Liver (tissue), 9 donors: ENCODE data around the gene PDGFD. TPM values are rescaled to one million over a fixed set of nuclear protein-coding genes. Genes with fewer than 3 reads are reported as not detected.

Source experiments
- DNase-seq: peaks from one replicate; pipeline ENCODE4 v3.0.0-alpha.2; 2017; ENCODE audit warnings: low spot score
- H3K27ac ChIP-seq, 2 donors: one replicate each; pipeline ENCODE4 v1.7.0; 2013; ENCODE audit warnings: inconsistent platforms in 2 of 2, low read length in 2 of 2, control low read depth in 1 of 2, low read depth in 1 of 2, mild to moderate bottlenecking in 1 of 2
- H3K27me3 ChIP-seq, 4 donors: one replicate each; pipeline versions ENCODE4 v1.6.1 to v1.7.0; 2013; ENCODE audit warnings: low read length in 3 of 4, inconsistent platforms in 1 of 4, mild to moderate bottlenecking in 1 of 4, moderate library complexity in 1 of 4; ENCODE audit not compliant: control insufficient read depth in 4 of 4, insufficient read depth in 4 of 4
- H3K36me3 ChIP-seq, 4 donors: one replicate each; pipeline versions ENCODE4 v1.6.1 to v1.7.0; 2013; ENCODE audit warnings: low read length in 3 of 4, mild to moderate bottlenecking in 3 of 4, low read depth in 1 of 4, moderate library complexity in 1 of 4; ENCODE audit not compliant: control insufficient read depth in 4 of 4, insufficient read depth in 3 of 4
- H3K4me1 ChIP-seq, 4 donors: one replicate each; pipeline versions ENCODE4 v1.6.1 to v1.7.0; 2013; ENCODE audit warnings: low read length in 3 of 4, mild to moderate bottlenecking in 3 of 4, moderate library complexity in 1 of 4; ENCODE audit not compliant: control insufficient read depth in 4 of 4, insufficient read depth in 4 of 4
- H3K4me3 ChIP-seq, 3 donors: one replicate each; pipeline versions ENCODE4 v1.6.1 to v1.7.0; 2013; ENCODE audit warnings: low read length in 3 of 3, control low read depth in 1 of 3, low read depth in 1 of 3, mild to moderate bottlenecking in 1 of 3
- H3K9ac ChIP-seq, 2 donors: one replicate each; pipeline ENCODE4 v1.7.0; 2013; ENCODE audit warnings: low read length in 2 of 2, mild to moderate bottlenecking in 2 of 2, moderate library complexity in 2 of 2, control low read depth in 1 of 2, low read depth in 1 of 2
- H3K9me3 ChIP-seq, 4 donors: one replicate each; pipeline versions ENCODE4 v1.6.1 to v1.7.0; 2013; ENCODE audit warnings: low read length in 3 of 4; ENCODE audit not compliant: control insufficient read depth in 4 of 4
- FOXA2 ChIP-seq: IDR thresholded peaks from 2 replicates; pipeline ENCODE4 v1.6.1; 2016; ENCODE audit warnings: antibody characterized with exemption
- GABPA ChIP-seq, 2 donors: IDR thresholded peaks in 1 of 2; conservative IDR thresholded peaks in 1 of 2; 2 replicates each; pipeline ENCODE4 v1.6.1; 2016; ENCODE audit warnings: antibody characterized with exemption in 2 of 2, mild to moderate bottlenecking in 1 of 2, moderate library complexity in 1 of 2
- HNF4G ChIP-seq: IDR thresholded peaks from 2 replicates; pipeline ENCODE4 v1.6.1; 2016; ENCODE audit warnings: antibody characterized with exemption
- JUND ChIP-seq, 2 donors: IDR thresholded peaks; 2 replicates each; pipeline ENCODE4 v1.6.1; 2016; ENCODE audit warnings: antibody characterized with exemption in 2 of 2
- NR2F2 ChIP-seq: IDR thresholded peaks from 2 replicates; pipeline ENCODE4 v1.6.1; 2016; ENCODE audit warnings: antibody characterized with exemption
- RAD21 ChIP-seq, 2 donors: IDR thresholded peaks; 2 replicates each; pipeline ENCODE4 v1.6.1; 2016; ENCODE audit warnings: antibody characterized with exemption in 2 of 2, mild to moderate bottlenecking in 2 of 2
- RXRA ChIP-seq, 2 donors: IDR thresholded peaks; 2 replicates each; pipeline ENCODE4 v1.6.1; 2017 to 2018; ENCODE audit warnings: antibody characterized with exemption in 2 of 2, mild to moderate bottlenecking in 1 of 2
- SP1 ChIP-seq: IDR thresholded peaks from 2 replicates; pipeline ENCODE4 v1.6.1; 2018; ENCODE audit warnings: antibody characterized with exemption, mild to moderate bottlenecking
- TAF1 ChIP-seq: conservative IDR thresholded peaks from 2 replicates; pipeline ENCODE4 v1.6.1; 2016; ENCODE audit warnings: antibody characterized with exemption, mild to moderate bottlenecking
- YY1 ChIP-seq: IDR thresholded peaks from 2 replicates; pipeline ENCODE4 v1.6.1; 2016; ENCODE audit warnings: antibody characterized with exemption, mild to moderate bottlenecking
- WGBS: extraction: QIAGEN DNeasy Blood & Tissue Kit; methylation state at CpG from one replicate; pipeline ENCODE4 v1.1.7; 2013; 5-methylcytosine and 5-hydroxymethylcytosine counted together
- polyA plus RNA-seq, 2 donors: library from polyadenylated mRNA; stranded (reverse) in 1 of 2; unstranded in 1 of 2; fragments of 200-250 nt in 1 of 2; fragments of >200 nt in 1 of 2; fragmentation: Nextera tagmentation in 1 of 2; extraction: Ambion mirVana in 1 of 2; gene quantifications; one replicate each; pipeline versions ENCODE4 v1.2.1 to v1.2.3, GENCODE V29; 2013 to 2015
- total RNA-seq, 2 donors: library from RNA; depleted of rRNA; stranded (reverse); fragments of >200 nt; gene quantifications; one replicate each; pipeline ENCODE4 v1.2.3, GENCODE V29; 2014
- TF ChIP-seq, protein P1 (sequence below): IDR thresholded peaks from 2 replicates; pipeline ENCODE4 v1.6.1; 2016; ENCODE audit warnings: antibody characterized with exemption
- TF ChIP-seq, protein P2 (sequence below): IDR thresholded peaks from 2 replicates; pipeline ENCODE4 v1.6.1; 2016; ENCODE audit warnings: antibody characterized with exemption
- TF ChIP-seq, protein P3 (sequence below): IDR thresholded peaks from 2 replicates; pipeline ENCODE4 v1.6.1; 2016; ENCODE audit warnings: antibody characterized with exemption, mild to moderate bottlenecking
- TF ChIP-seq, protein P4 (sequence below): IDR thresholded peaks from 2 replicates; pipeline ENCODE4 v1.6.1; 2016; ENCODE audit warnings: antibody characterized with exemption
- TF ChIP-seq, protein P5 (sequence below): fragments of 150-350 bp; IDR thresholded peaks from 2 replicates; pipeline ENCODE4 v1.5.1; 2017; ENCODE audit warnings: improper control_type of control experiment, low read depth, low read length; ENCODE audit not compliant: missing input control
- donor health status: healthy.
- donor health status: healthy.
- donor health status: healthy.
- donor health status: healthy.
- donor health status: healthy.

PDGFD gene
- total and polyA plus RNA-seq, 4 donors = 1.0 to 3.3 (median 2.1) TPM

DNA sequence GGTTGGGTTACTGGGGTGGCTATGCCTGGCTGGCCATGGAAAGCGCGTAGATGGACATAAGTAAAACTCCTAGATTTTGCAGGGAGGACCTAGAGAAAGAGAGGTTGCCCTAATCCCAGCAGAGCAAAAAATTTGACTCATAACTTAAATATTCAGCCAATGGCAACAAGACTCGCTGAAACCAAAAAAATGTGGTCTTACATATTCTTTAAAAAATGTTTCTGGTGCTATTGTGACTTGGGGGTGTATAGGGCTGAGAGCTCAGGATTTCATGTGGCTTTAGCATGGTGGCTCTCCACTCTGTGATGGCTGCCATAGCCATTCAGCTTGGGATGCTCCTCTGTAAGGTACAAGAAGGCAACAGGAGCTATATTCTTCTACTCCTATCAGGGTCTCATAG lies 27.2 kb upstream of the PDGFD start:
- Histone ChIP-seq H3K36me3 (no peaks in the 10 kb centered on the region), H3K4me3 (no peak overlapping the region), H3K9ac (no peak overlapping the region), H3K27me3 (no peaks in the 10 kb centered on the region), H3K4me1 (no peaks in the 10 kb centered on the region), H3K27ac (no peak overlapping the region), H3K9me3 (no peaks in the 10 kb centered on the region)
- no peak for DNase-seq
- TF ChIP-seq FOXA2 (no peak), YY1 (no peak), SP1 (no peak), RXRA (IDR thresholded peaks at IDR 0.05) (no peak), HNF4G (no peak), NR2F2 (no peak), GABPA (IDR thresholded peaks at IDR 0.05 in 1 of 2, conservative IDR thresholded peaks at IDR 0.05 in 1 of 2) (no peak), JUND (IDR thresholded peaks at IDR 0.05) (no peak), TAF1 (no peak), RAD21 (IDR thresholded peaks at IDR 0.05) (no peak)
- TF ChIP-seq, protein P1, sequence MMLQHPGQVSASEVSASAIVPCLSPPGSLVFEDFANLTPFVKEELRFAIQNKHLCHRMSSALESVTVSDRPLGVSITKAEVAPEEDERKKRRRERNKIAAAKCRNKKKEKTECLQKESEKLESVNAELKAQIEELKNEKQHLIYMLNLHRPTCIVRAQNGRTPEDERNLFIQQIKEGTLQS = no peak
- TF ChIP-seq, protein P2, sequence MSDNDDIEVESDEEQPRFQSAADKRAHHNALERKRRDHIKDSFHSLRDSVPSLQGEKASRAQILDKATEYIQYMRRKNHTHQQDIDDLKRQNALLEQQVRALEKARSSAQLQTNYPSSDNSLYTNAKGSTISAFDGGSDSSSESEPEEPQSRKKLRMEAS = no peak
- TF ChIP-seq, protein P3, sequence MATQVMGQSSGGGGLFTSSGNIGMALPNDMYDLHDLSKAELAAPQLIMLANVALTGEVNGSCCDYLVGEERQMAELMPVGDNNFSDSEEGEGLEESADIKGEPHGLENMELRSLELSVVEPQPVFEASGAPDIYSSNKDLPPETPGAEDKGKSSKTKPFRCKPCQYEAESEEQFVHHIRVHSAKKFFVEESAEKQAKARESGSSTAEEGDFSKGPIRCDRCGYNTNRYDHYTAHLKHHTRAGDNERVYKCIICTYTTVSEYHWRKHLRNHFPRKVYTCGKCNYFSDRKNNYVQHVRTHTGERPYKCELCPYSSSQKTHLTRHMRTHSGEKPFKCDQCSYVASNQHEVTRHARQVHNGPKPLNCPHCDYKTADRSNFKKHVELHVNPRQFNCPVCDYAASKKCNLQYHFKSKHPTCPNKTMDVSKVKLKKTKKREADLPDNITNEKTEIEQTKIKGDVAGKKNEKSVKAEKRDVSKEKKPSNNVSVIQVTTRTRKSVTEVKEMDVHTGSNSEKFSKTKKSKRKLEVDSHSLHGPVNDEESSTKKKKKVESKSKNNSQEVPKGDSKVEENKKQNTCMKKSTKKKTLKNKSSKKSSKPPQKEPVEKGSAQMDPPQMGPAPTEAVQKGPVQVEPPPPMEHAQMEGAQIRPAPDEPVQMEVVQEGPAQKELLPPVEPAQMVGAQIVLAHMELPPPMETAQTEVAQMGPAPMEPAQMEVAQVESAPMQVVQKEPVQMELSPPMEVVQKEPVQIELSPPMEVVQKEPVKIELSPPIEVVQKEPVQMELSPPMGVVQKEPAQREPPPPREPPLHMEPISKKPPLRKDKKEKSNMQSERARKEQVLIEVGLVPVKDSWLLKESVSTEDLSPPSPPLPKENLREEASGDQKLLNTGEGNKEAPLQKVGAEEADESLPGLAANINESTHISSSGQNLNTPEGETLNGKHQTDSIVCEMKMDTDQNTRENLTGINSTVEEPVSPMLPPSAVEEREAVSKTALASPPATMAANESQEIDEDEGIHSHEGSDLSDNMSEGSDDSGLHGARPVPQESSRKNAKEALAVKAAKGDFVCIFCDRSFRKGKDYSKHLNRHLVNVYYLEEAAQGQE = no peak
- TF ChIP-seq, protein P4, sequence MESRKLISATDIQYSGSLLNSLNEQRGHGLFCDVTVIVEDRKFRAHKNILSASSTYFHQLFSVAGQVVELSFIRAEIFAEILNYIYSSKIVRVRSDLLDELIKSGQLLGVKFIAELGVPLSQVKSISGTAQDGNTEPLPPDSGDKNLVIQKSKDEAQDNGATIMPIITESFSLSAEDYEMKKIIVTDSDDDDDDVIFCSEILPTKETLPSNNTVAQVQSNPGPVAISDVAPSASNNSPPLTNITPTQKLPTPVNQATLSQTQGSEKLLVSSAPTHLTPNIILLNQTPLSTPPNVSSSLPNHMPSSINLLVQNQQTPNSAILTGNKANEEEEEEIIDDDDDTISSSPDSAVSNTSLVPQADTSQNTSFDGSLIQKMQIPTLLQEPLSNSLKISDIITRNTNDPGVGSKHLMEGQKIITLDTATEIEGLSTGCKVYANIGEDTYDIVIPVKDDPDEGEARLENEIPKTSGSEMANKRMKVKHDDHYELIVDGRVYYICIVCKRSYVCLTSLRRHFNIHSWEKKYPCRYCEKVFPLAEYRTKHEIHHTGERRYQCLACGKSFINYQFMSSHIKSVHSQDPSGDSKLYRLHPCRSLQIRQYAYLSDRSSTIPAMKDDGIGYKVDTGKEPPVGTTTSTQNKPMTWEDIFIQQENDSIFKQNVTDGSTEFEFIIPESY = no peak
- TF ChIP-seq, protein P5, sequence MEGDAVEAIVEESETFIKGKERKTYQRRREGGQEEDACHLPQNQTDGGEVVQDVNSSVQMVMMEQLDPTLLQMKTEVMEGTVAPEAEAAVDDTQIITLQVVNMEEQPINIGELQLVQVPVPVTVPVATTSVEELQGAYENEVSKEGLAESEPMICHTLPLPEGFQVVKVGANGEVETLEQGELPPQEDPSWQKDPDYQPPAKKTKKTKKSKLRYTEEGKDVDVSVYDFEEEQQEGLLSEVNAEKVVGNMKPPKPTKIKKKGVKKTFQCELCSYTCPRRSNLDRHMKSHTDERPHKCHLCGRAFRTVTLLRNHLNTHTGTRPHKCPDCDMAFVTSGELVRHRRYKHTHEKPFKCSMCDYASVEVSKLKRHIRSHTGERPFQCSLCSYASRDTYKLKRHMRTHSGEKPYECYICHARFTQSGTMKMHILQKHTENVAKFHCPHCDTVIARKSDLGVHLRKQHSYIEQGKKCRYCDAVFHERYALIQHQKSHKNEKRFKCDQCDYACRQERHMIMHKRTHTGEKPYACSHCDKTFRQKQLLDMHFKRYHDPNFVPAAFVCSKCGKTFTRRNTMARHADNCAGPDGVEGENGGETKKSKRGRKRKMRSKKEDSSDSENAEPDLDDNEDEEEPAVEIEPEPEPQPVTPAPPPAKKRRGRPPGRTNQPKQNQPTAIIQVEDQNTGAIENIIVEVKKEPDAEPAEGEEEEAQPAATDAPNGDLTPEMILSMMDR = no peak
- 88% methylated on average over 3 of the region's 3 CpGs for WGBS

DNA sequence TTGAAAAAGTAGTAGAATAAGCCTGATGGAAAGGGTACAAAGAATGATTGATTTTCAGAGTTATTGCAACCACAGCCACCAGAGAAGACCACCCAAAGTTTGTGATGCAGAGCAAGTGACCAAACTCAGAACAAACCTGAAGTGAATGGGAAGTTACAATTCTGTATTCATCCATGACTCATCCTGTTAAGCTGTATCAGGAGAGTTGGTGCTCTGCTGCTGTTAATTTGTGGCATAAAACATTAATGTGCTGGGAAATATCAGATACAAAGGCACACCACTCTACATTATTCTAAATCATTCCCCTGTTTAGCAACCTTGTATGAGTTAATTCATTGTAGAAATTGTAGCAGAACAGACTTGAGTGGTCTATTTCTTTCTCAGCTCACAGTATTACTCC lies 19.6 kb upstream of the PDGFD start:
- Histone ChIP-seq H3K36me3 (no peaks in the 10 kb centered on the region), H3K9ac (no peak overlapping the region), H3K4me3 (no peak overlapping the region), H3K9me3 (no peaks in the 10 kb centered on the region), H3K4me1 (no peaks in the 10 kb centered on the region), H3K27ac (no peak overlapping the region), H3K27me3 (peaks cover 0 to 1% (median 0%) of the 10 kb centered on the region in 4 donors)
- no peak for DNase-seq
- no peak for TF ChIP-seq YY1
- no peak for TF ChIP-seq HNF4G
- TF ChIP-seq, protein P2 = no peak
- TF ChIP-seq, protein P4 = no peak
- no peak for TF ChIP-seq JUND (IDR thresholded peaks at IDR 0.05)
- TF ChIP-seq RXRA (IDR thresholded peaks at IDR 0.05) = no peak
- no peak for TF ChIP-seq SP1
- no peak for TF ChIP-seq TAF1
- no peak for TF ChIP-seq NR2F2
- TF ChIP-seq RAD21 (IDR thresholded peaks at IDR 0.05) = no peak
- no peak for TF ChIP-seq FOXA2
- TF ChIP-seq, protein P5 = no peak
